ENCODE data around the gene EREG. TPM values are rescaled to one million over a fixed set of nuclear protein-coding genes. Genes with fewer than 3 reads are reported as not detected.
"Not testable (repeated sequence)": the region's sequence is repeated elsewhere in the genome, so short reads cannot be mapped to it uniquely, and the experiment has no call there.

The EREG gene
- total RNA-seq, 1 experiment from 2014 or later, result not detected

- Histone ChIP-seq H3K4me1 (ENCODE audit: insufficient read depth, low read length) (no peaks in the 10 kb centered on the region), H3K9me3 (ENCODE audit: control insufficient read depth, low read depth, low read length) (no peaks in the 10 kb centered on the region), H3K9ac (ENCODE audit: extremely low read depth, insufficient read length, low read length) (no peak overlapping the region), H4K8ac (replicated peaks; ENCODE audit: insufficient read length, low read depth, low read length) (no peak overlapping the region), H2BK15ac (ENCODE audit: low read depth, low read length) (no peak overlapping the region), H2BK120ac (ENCODE audit: low read depth, low read length, poor library complexity, severe bottlenecking) (no peak overlapping the region), H3T11ph (ENCODE audit: low read length) (no peak overlapping the region), H3K14ac (ENCODE audit: insufficient read depth, low read length) (no peak overlapping the region), H3K56ac (ENCODE audit: insufficient read length, low read depth, low read length) (no peak overlapping the region), H2BK12ac (ENCODE audit: insufficient read length, low read depth, low read length) (no peak overlapping the region), H3K18ac (ENCODE audit: insufficient read length, low read depth, low read length) (no peak overlapping the region), H3K27me3 (ENCODE audit: insufficient read depth, low read length) (no peaks in the 10 kb centered on the region), H3K4ac (ENCODE audit: low read depth, low read length) (no peak overlapping the region), H2BK5ac (ENCODE audit: insufficient read length, low read length) (no peak overlapping the region), H2AFZ (ENCODE audit: low read length) (no peak overlapping the region), H3K23ac (ENCODE audit: insufficient read length, low read depth, low read length) (no peak overlapping the region), H2AK5ac (ENCODE audit: insufficient read length, low read length) (no peak overlapping the region), H3K27ac (ENCODE audit: insufficient read length, low read depth, low read length) (no peak overlapping the region), H4K20me1 (ENCODE audit: control insufficient read depth, insufficient read depth, insufficient read length) (no peaks in the 10 kb centered on the region), H4K5ac (ENCODE audit: insufficient read length, low read depth, low read length) (no peak overlapping the region), H2BK20ac (ENCODE audit: low read depth, low read length, poor library complexity, severe bottlenecking) (no peak overlapping the region), H4K91ac (ENCODE audit: insufficient read length, low read depth, low read length) (no peak overlapping the region), H3K4me2 (ENCODE audit: insufficient read depth, insufficient read length, low read length) (no peak overlapping the region), H3K79me1 (ENCODE audit: insufficient read depth, low read depth, low read length, poor library complexity, severe bottlenecking) (no peaks in the 10 kb centered on the region), H3K79me2 (ENCODE audit: insufficient read depth, low read length) (no peaks in the 10 kb centered on the region), H3K23me2 (ENCODE audit: insufficient read length, low read depth, low read length, poor library complexity, severe bottlenecking) (no peaks in the 10 kb centered on the region)
- DNase-seq, result no peak
- no peak overlapping the region for H3K4me3 Mint-ChIP-seq
- no peaks in the 10 kb centered on the region; a peak in 1 of 7 replicates for H3K36me3 Mint-ChIP-seq (ENCODE audit: insufficient read depth in 1 of 3, low read depth in 3 of 3)
- no peaks in the 10 kb centered on the region; a peak in 2 of 5 replicates for H3K9me3 Mint-ChIP-seq
- H3K27ac Mint-ChIP-seq, result no peak overlapping the region; a peak in 1 of 7 replicates
- H3K27me3 Mint-ChIP-seq (ENCODE audit: low read depth), result no peaks in the 10 kb centered on the region
- H3K4me1 Mint-ChIP-seq, result peaks cover 0 to 6% of the 10 kb centered on the region in 2 experiments; a peak in 1 of 4 replicates
- no CpG with 5 or more reads among the region's 6 CpGs for WGBS (ENCODE audit: extremely low coverage, insufficient read length, low lambda C conversion rate)
- no peak for TF ChIP-seq CTCF (conservative IDR thresholded peaks at IDR 0.05)
Observed at GRCh38 chr4:74397748-74398426, 32.9 kb downstream of the EREG start.

GRCh38 chr4:74398894-74399589 lies 34.1 kb downstream of the EREG start:
- not testable (repeated sequence) for H3K27ac Mint-ChIP-seq; DNase-seq; H3K23ac ChIP-seq (ENCODE audit: insufficient read length, low read depth, low read length); H4K20me1 ChIP-seq (ENCODE audit: control insufficient read depth, insufficient read depth, insufficient read length); H3K36me3 Mint-ChIP-seq (ENCODE audit: insufficient read depth in 1 of 3, low read depth in 3 of 3); H3K56ac ChIP-seq (ENCODE audit: insufficient read length, low read depth, low read length); H3K4ac ChIP-seq (ENCODE audit: low read depth, low read length); H2BK15ac ChIP-seq (ENCODE audit: low read depth, low read length); H4K5ac ChIP-seq (ENCODE audit: insufficient read length, low read depth, low read length); H3K18ac ChIP-seq (ENCODE audit: insufficient read length, low read depth, low read length); H3K9me3 Mint-ChIP-seq; H3K9ac ChIP-seq (ENCODE audit: extremely low read depth, insufficient read length, low read length); H3K79me1 ChIP-seq (ENCODE audit: insufficient read depth, low read depth, low read length, poor library complexity, severe bottlenecking); H3K27me3 ChIP-seq (ENCODE audit: insufficient read depth, low read length); H3T11ph ChIP-seq (ENCODE audit: low read length); H2AK5ac ChIP-seq (ENCODE audit: insufficient read length, low read length); H3K14ac ChIP-seq (ENCODE audit: insufficient read depth, low read length); H3K4me2 ChIP-seq (ENCODE audit: insufficient read depth, insufficient read length, low read length); H3K23me2 ChIP-seq (ENCODE audit: insufficient read length, low read depth, low read length, poor library complexity, severe bottlenecking); H4K91ac ChIP-seq (ENCODE audit: insufficient read length, low read depth, low read length); H3K9me3 ChIP-seq (ENCODE audit: control insufficient read depth, low read depth, low read length); H2BK20ac ChIP-seq (ENCODE audit: low read depth, low read length, poor library complexity, severe bottlenecking); H3K27ac ChIP-seq (ENCODE audit: insufficient read length, low read depth, low read length); H3K4me3 Mint-ChIP-seq; H3K4me1 Mint-ChIP-seq; H4K8ac ChIP-seq (replicated peaks; ENCODE audit: insufficient read length, low read depth, low read length); H3K27me3 Mint-ChIP-seq (ENCODE audit: low read depth); H3K4me1 ChIP-seq (ENCODE audit: insufficient read depth, low read length); H3K79me2 ChIP-seq (ENCODE audit: insufficient read depth, low read length); H2AFZ ChIP-seq (ENCODE audit: low read length); H2BK120ac ChIP-seq (ENCODE audit: low read depth, low read length, poor library complexity, severe bottlenecking); H2BK12ac ChIP-seq (ENCODE audit: insufficient read length, low read depth, low read length); H2BK5ac ChIP-seq (ENCODE audit: insufficient read length, low read length)
- no CpG with 5 or more reads among the region's 32 CpGs for WGBS (ENCODE audit: extremely low coverage, insufficient read length, low lambda C conversion rate)
